Measurements from ENCODE around the gene EPAS1. TPM values are rescaled to one million over a fixed set of nuclear protein-coding genes. Genes with fewer than 3 reads are reported as not detected.

Gene EPAS1
- total RNA-seq, 1 experiment from 2014 or later: 106 TPM

DNA sequence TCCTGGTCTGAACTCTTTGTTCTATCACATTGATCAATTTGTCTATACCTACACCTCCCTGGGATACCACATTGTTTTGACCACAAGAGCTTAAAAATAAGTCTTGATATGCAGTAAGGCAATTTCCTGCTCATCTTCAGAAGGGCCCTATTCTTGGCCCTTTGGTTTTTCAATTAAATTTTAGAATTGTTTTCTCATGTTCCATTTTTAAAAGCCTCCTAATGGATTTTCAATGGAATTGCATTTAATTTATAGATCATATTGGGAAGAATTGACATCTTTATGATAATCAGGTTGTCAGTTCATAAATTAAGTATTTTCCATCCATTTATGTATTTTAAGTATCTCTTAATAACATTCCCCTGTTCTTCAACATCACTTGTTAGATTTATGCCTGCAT is 47.6 kb upstream of the EPAS1 start:
- no peak overlapping the region for H3K27ac ChIP-seq (ENCODE audit: low read length)
- no peaks in the 10 kb centered on the region for H3K9me3 ChIP-seq (ENCODE audit: control insufficient read depth, insufficient read depth, low read depth, low read length)
- TF ChIP-seq, protein P1, sequence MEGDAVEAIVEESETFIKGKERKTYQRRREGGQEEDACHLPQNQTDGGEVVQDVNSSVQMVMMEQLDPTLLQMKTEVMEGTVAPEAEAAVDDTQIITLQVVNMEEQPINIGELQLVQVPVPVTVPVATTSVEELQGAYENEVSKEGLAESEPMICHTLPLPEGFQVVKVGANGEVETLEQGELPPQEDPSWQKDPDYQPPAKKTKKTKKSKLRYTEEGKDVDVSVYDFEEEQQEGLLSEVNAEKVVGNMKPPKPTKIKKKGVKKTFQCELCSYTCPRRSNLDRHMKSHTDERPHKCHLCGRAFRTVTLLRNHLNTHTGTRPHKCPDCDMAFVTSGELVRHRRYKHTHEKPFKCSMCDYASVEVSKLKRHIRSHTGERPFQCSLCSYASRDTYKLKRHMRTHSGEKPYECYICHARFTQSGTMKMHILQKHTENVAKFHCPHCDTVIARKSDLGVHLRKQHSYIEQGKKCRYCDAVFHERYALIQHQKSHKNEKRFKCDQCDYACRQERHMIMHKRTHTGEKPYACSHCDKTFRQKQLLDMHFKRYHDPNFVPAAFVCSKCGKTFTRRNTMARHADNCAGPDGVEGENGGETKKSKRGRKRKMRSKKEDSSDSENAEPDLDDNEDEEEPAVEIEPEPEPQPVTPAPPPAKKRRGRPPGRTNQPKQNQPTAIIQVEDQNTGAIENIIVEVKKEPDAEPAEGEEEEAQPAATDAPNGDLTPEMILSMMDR (IDR thresholded peaks at IDR 0.05): no peak
- no peak for TF ChIP-seq POLR2AphosphoS5 (IDR thresholded peaks at IDR 0.05; ENCODE audit: low read depth, low read length)
- TF ChIP-seq SIN3A (IDR thresholded peaks at IDR 0.05; ENCODE audit: borderline replicate concordance, insufficient read depth, low read depth, low read length): no peak
- TF ChIP-seq, protein P2, sequence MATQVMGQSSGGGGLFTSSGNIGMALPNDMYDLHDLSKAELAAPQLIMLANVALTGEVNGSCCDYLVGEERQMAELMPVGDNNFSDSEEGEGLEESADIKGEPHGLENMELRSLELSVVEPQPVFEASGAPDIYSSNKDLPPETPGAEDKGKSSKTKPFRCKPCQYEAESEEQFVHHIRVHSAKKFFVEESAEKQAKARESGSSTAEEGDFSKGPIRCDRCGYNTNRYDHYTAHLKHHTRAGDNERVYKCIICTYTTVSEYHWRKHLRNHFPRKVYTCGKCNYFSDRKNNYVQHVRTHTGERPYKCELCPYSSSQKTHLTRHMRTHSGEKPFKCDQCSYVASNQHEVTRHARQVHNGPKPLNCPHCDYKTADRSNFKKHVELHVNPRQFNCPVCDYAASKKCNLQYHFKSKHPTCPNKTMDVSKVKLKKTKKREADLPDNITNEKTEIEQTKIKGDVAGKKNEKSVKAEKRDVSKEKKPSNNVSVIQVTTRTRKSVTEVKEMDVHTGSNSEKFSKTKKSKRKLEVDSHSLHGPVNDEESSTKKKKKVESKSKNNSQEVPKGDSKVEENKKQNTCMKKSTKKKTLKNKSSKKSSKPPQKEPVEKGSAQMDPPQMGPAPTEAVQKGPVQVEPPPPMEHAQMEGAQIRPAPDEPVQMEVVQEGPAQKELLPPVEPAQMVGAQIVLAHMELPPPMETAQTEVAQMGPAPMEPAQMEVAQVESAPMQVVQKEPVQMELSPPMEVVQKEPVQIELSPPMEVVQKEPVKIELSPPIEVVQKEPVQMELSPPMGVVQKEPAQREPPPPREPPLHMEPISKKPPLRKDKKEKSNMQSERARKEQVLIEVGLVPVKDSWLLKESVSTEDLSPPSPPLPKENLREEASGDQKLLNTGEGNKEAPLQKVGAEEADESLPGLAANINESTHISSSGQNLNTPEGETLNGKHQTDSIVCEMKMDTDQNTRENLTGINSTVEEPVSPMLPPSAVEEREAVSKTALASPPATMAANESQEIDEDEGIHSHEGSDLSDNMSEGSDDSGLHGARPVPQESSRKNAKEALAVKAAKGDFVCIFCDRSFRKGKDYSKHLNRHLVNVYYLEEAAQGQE (IDR thresholded peaks at IDR 0.05; ENCODE audit: insufficient read depth in 1 of 2, low read depth in 2 of 2, low read length in 1 of 2): no peak
- no peak for TF ChIP-seq TCF7L2 (IDR thresholded peaks at IDR 0.05; ENCODE audit: low read depth, low read length)
- H3K4me1 ChIP-seq (ENCODE audit: control insufficient read depth, insufficient read depth, low read length): peaks cover 3% of the 10 kb centered on the region; the same call in 1 of the 2 replicates
- in situ Hi-C loops (cut with HindIII; ENCODE audit: low pct_unique_long_range_greater_than_20kb, low sequenced_read_pairs) (no loop called here), intact Hi-C loops (cut with micrococcal nuclease; ENCODE audit: unreplicated experiment) (no loop called here)
- CTCF ChIA-PET: no interaction called here
- no peak overlapping the region for H3K4me3 ChIP-seq (ENCODE audit: low read depth in 2 of 2, low read length in 2 of 2)
- no peaks in the 10 kb centered on the region for H3K27me3 ChIP-seq (ENCODE audit: control insufficient read depth, insufficient read depth, low read length)
- no peak for DNase-seq (ENCODE audit: low read depth, low spot score)
- BruUV-seq (replicated peaks): no TSS peak
- no peaks in the 10 kb centered on the region for H3K36me3 ChIP-seq (ENCODE audit: control insufficient read depth, insufficient read depth, low read length)
- POLR2A ChIA-PET: no interaction called here
- ATAC-seq: no peak

DNA sequence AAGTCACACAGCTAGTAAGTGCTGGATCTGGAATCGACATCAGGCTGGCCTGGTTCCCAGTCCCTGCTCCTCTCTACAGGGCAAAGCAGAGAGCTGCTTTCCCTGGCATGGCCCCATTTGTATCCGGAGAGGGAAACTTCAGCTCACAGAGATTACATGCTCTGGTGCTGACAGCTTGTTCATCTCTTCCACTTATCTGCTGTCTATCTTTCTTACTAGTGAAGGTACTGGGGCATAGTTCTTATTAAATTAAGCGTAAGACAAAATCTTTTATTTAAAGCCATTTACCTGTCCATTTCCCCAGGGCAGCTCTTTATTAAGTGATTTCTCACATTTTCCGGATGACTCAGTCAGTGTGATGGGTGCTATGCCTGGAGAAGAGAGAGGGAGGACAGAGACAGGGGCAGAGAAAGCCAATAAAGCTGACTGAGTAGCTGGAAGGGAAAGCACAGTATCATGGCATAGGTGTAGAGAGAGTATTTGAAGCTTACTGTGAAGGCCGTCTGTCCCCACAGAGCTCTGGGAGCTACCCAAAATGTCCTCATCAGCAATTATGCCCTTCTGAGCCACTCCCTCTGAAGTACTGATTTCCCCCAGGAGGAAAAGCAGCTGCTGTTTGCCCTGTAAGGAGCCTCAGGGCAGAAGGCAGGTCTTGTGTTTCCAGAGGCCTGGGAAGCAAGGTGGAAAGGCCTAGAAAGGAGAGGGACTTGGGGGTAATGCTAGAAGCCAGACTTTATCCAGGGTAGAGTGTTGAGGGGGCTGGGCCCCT is 44.1 kb upstream of the EPAS1 start:
- ChIA-PET CTCF (no interaction called here), POLR2A (interaction anchor here (0.6 kb wide), 1 partner anchor 291 kb away, joined by 5 read pairs; no protein-coding TSS in a partner anchor)
- intact Hi-C loops (cut with micrococcal nuclease; ENCODE audit: unreplicated experiment) (no loop called here), in situ Hi-C loops (cut with HindIII; ENCODE audit: low pct_unique_long_range_greater_than_20kb, low sequenced_read_pairs) (no loop called here)
- BruUV-seq (replicated peaks): no TSS peak
- H3K27ac ChIP-seq (ENCODE audit: low read length): no peak overlapping the region
- H3K36me3 ChIP-seq (ENCODE audit: control insufficient read depth, insufficient read depth, low read length): no peaks in the 10 kb centered on the region
- TF ChIP-seq, protein P1 (IDR thresholded peaks at IDR 0.05): no peak
- TF ChIP-seq SIN3A (IDR thresholded peaks at IDR 0.05; ENCODE audit: borderline replicate concordance, insufficient read depth, low read depth, low read length) (no peak), POLR2AphosphoS5 (IDR thresholded peaks at IDR 0.05; ENCODE audit: low read depth, low read length) (no peak), TCF7L2 (IDR thresholded peaks at IDR 0.05; ENCODE audit: low read depth, low read length) (no peak)
- TF ChIP-seq, protein P2 (IDR thresholded peaks at IDR 0.05; ENCODE audit: insufficient read depth in 1 of 2, low read depth in 2 of 2, low read length in 1 of 2): no peak
- H3K4me3 ChIP-seq (ENCODE audit: low read depth in 2 of 2, low read length in 2 of 2): no peak overlapping the region
- no peak for DNase-seq (ENCODE audit: low read depth, low spot score)
- H3K27me3 ChIP-seq (ENCODE audit: control insufficient read depth, insufficient read depth, low read length): peaks cover 2% of the 10 kb centered on the region; the same call in 1 of the 2 replicates
- peaks cover 3% of the 10 kb centered on the region; the same call in 1 of the 2 replicates for H3K4me1 ChIP-seq (ENCODE audit: control insufficient read depth, insufficient read depth, low read length)
- ATAC-seq: no peak
- H3K9me3 ChIP-seq (ENCODE audit: control insufficient read depth, insufficient read depth, low read depth, low read length): no peaks in the 10 kb centered on the region

Data from Panc1 (cell line).